Cardiac fibroblast (primary cell): ENCODE measurements around the gene ALCAM.

Experiments
- DNase-seq, 2 donors: peaks; one replicate each; pipeline versions ENCODE4 v3.0.0 to v3.0.0-alpha.2; 2010; ENCODE audit warnings: low read depth in 2 of 2
- H3K4me3 ChIP-seq, 2 donors: replicated peaks in 1 of 2; 1 replicate in 1 of 2; 2 replicates in 1 of 2; pipeline ENCODE4 v1.5.1; 2011; ENCODE audit warnings: low read depth in 2 of 2, low read length in 2 of 2, mild to moderate bottlenecking in 2 of 2, moderate library complexity in 1 of 2
- TF ChIP-seq, protein P1 (sequence below): IDR thresholded peaks from one replicate; pipeline ENCODE4 v1.5.1; 2011; ENCODE audit warnings: low read depth, mild to moderate bottlenecking, low read length, inconsistent platforms

Gene ALCAM

DNA sequence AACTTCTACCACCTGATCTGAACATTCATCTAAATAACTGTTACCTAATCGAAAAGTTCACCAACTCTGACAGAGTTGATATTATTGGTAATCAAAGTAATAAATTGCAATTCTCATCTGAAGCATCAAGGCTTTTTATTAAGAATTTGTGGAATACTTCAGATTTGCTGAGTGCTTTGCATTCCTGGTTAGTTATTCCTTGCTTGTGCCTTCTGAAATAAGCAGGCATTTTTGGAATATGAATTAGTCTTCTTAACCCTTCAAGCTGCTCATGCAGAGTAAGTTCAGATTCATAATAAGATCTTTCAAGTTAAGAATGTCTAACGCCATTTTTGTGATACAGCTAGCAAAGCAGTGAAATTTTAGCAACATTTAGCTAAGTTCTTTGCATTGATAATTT is 188.5 kb downstream of the ALCAM start:
- no peak overlapping the region for H3K4me3 ChIP-seq
- TF ChIP-seq, protein P1, sequence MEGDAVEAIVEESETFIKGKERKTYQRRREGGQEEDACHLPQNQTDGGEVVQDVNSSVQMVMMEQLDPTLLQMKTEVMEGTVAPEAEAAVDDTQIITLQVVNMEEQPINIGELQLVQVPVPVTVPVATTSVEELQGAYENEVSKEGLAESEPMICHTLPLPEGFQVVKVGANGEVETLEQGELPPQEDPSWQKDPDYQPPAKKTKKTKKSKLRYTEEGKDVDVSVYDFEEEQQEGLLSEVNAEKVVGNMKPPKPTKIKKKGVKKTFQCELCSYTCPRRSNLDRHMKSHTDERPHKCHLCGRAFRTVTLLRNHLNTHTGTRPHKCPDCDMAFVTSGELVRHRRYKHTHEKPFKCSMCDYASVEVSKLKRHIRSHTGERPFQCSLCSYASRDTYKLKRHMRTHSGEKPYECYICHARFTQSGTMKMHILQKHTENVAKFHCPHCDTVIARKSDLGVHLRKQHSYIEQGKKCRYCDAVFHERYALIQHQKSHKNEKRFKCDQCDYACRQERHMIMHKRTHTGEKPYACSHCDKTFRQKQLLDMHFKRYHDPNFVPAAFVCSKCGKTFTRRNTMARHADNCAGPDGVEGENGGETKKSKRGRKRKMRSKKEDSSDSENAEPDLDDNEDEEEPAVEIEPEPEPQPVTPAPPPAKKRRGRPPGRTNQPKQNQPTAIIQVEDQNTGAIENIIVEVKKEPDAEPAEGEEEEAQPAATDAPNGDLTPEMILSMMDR: no peak
- no peak for DNase-seq

DNA sequence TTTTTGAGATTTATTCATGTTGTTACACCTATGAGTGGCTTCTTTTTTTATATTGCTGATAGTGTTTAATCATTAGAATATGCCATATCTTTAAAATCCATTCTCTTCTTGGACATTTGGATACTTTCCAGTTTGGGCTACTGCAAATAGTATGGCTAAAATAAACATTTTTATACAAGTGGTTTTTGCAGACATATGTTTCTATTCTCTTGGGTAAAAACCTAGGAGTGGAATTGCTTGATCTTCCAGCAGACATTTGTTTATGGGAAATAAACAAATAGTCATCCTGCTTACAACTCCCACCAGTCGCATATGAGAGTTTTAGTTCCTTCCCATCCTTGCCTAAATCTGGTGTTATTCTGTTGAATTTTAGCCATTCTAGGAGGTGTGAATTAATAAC is 193.1 kb downstream of the ALCAM start:
- TF ChIP-seq, protein P1: no peak
- no peak overlapping the region for H3K4me3 ChIP-seq
- DNase-seq: no peak

DNA sequence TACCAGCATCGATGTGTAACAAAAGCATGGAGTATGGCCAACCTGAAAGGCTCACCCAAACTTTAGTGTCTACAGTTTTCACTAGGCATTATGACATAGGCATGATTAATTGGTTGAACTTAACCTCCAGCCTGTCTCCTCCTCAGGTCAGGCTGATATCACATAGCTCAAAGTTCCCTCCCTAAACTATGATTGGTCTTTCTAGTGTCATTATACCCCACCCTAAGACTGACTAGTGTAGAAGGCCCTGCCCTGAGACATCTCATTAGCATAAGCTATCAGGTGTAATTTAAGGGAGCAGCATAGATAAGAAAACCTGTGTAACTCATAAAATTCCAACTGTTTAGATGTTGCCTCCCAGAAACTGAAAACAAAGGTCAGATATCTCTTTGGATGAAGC is 195.2 kb downstream of the ALCAM start:
- no peak for DNase-seq
- TF ChIP-seq, protein P1: no peak
- H3K4me3 ChIP-seq: no peak overlapping the region

DNA sequence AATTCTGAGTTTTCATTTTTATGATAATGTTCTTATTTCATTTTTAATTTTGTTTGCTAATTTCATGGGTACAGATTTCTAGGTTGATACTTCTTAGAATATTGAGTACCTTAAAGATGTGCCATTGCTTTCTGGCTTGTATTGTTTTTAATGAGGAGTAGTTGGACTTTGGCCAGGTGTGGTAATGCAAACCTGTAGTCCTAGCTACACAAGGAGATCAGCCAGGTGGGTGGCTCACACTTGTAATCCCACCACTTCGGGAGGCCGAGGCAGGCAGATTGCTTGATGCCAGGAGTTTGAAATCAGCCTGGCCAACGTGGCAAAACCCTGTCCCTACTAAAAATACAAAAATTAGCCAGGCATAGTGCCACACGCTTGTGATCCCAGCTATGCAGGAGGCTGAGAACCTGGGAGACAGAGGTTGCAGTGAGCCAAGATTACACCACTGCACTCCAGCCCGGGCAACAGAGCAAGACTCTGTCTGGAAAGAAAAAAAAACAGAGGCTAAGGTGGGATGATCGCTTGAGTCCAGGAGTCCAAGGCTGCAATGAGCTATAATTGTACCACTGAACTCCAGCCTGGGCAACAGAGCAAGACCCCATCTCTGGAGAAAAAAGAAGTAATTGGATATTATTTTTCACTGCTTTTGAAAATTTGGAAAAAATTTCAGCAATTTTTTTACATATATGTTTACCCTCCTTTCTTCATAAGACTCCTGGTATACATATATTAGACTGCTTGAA is 198.0 kb downstream of the ALCAM start:
- TF ChIP-seq, protein P1: no peak

DNA sequence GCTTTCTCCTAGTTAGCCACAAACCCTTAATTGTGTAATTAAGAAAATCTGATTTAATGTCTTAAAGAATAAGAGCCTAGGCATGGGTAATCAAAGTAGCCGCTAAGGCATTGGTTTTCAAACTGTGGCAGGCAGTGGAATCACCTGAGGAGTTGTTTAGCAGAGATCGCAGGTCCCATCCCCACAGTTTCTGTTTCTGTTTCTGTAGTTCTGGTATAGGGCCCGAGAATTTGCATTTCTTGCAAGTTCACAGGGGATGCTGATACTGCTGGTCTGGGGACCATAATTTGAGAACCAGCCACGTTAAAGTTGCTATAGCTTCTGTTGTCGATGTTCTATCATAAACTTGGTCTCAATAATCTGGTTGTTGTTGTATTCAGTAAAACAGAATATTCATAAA is 204.3 kb downstream of the ALCAM start:
- H3K4me3 ChIP-seq: no peak overlapping the region
- no peak for DNase-seq
- TF ChIP-seq, protein P1: no peak

More for the DNA sequence above, 198.0 kb downstream of the ALCAM start:
- DNase-seq: no peak
- H3K4me3 ChIP-seq: no peak overlapping the region

DNA sequence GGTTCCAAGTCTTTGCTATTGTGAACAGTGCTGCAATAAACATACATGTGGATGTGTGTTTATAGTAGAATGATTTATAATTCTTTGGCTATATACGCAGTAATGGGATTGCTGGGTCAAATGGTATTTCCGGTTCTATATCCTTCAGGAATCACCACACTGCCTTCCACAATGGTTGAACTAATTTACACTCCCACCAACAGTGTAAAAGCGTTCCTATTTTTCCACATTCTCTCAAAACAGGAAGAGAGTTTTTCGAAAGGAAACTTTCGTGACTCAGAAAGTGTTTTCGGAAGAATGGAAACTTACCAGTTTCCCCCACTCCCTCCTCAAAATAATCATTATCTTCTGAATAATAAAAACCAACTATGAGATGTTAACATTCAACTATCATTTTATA is 205.8 kb downstream of the ALCAM start:
- H3K4me3 ChIP-seq: no peak overlapping the region
- no peak for DNase-seq
- TF ChIP-seq, protein P1: no peak

DNA sequence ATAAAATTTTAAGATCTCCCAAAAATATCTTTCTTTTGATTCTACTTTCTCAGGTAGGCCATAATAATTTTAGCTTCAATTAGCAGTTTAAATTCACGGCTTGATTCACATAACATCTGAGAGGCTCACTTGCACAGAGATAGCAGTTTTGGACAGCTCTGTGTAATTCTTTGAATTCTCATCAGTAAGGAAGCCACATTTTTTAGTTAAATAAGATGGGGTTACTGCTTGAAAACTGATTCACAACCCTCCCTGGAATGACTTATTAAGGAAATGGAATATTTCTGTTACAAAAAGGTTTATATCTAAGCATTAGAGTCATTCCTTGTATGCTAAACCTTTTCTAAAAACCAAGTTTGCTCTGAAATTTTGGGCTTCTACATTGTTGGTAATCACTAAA is 212.7 kb downstream of the ALCAM start:
- TF ChIP-seq, protein P1: no peak
- no peak overlapping the region for H3K4me3 ChIP-seq
- DNase-seq: no peak
